ENCODE data around the gene EPB41L3. TPM values are rescaled to one million over a fixed set of nuclear protein-coding genes. Genes with fewer than 3 reads are reported as not detected.

The EPB41L3 gene
- total RNA-seq, 1 experiment from 2014 or later, result 0.36 TPM

- Histone ChIP-seq H3K4me3 (ENCODE audit: low read depth in 2 of 2, low read length in 2 of 2) (no peak overlapping the region), H3K9me3 (ENCODE audit: control insufficient read depth, insufficient read depth, low read depth, low read length) (no peaks in the 10 kb centered on the region), H3K36me3 (ENCODE audit: control insufficient read depth, insufficient read depth, low read length) (no peaks in the 10 kb centered on the region), H3K27me3 (ENCODE audit: control insufficient read depth, insufficient read depth, low read length) (no peaks in the 10 kb centered on the region), H3K4me1 (ENCODE audit: control insufficient read depth, insufficient read depth, low read length) (no peaks in the 10 kb centered on the region), H3K27ac (ENCODE audit: low read length) (no peak overlapping the region)
- POLR2A ChIA-PET, result no interaction called here
- DNase-seq (ENCODE audit: low read depth, low spot score), result no peak
- intact Hi-C loops (cut with micrococcal nuclease; ENCODE audit: unreplicated experiment), result no loop called here
- CTCF ChIA-PET, result no interaction called here
- no peak for TF ChIP-seq CTCF (IDR thresholded peaks at IDR 0.05)
- TF ChIP-seq, protein P1, sequence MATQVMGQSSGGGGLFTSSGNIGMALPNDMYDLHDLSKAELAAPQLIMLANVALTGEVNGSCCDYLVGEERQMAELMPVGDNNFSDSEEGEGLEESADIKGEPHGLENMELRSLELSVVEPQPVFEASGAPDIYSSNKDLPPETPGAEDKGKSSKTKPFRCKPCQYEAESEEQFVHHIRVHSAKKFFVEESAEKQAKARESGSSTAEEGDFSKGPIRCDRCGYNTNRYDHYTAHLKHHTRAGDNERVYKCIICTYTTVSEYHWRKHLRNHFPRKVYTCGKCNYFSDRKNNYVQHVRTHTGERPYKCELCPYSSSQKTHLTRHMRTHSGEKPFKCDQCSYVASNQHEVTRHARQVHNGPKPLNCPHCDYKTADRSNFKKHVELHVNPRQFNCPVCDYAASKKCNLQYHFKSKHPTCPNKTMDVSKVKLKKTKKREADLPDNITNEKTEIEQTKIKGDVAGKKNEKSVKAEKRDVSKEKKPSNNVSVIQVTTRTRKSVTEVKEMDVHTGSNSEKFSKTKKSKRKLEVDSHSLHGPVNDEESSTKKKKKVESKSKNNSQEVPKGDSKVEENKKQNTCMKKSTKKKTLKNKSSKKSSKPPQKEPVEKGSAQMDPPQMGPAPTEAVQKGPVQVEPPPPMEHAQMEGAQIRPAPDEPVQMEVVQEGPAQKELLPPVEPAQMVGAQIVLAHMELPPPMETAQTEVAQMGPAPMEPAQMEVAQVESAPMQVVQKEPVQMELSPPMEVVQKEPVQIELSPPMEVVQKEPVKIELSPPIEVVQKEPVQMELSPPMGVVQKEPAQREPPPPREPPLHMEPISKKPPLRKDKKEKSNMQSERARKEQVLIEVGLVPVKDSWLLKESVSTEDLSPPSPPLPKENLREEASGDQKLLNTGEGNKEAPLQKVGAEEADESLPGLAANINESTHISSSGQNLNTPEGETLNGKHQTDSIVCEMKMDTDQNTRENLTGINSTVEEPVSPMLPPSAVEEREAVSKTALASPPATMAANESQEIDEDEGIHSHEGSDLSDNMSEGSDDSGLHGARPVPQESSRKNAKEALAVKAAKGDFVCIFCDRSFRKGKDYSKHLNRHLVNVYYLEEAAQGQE (IDR thresholded peaks at IDR 0.05; ENCODE audit: insufficient read depth in 1 of 2, low read depth in 2 of 2, low read length in 1 of 2), result no peak
- TF ChIP-seq SIN3A (IDR thresholded peaks at IDR 0.05; ENCODE audit: borderline replicate concordance, insufficient read depth, low read depth, low read length), result no peak
- TF ChIP-seq TCF7L2 (IDR thresholded peaks at IDR 0.05; ENCODE audit: low read depth, low read length), result no peak
- TF ChIP-seq POLR2AphosphoS5 (IDR thresholded peaks at IDR 0.05; ENCODE audit: low read depth, low read length), result no peak
- no peak for ATAC-seq
- in situ Hi-C loops (cut with HindIII; ENCODE audit: low pct_unique_long_range_greater_than_20kb, low sequenced_read_pairs), result no loop called here
- BruUV-seq (replicated peaks), result no TSS peak
Measured at GRCh38 chr18:5447442-5447841, 96.4 kb downstream of the EPB41L3 start.

GRCh38 chr18:5444847-5445246, 99.0 kb downstream of the EPB41L3 start:
- ATAC-seq (no peak), DNase-seq (ENCODE audit: low read depth, low spot score) (no peak)
- H3K9me3 ChIP-seq (ENCODE audit: control insufficient read depth, insufficient read depth, low read depth, low read length), result no peaks in the 10 kb centered on the region
- H3K36me3 ChIP-seq (ENCODE audit: control insufficient read depth, insufficient read depth, low read length), result no peaks in the 10 kb centered on the region
- no TSS peak for BruUV-seq (replicated peaks)
- in situ Hi-C loops (cut with HindIII; ENCODE audit: low pct_unique_long_range_greater_than_20kb, low sequenced_read_pairs) (no loop called here), intact Hi-C loops (cut with micrococcal nuclease; ENCODE audit: unreplicated experiment) (no loop called here)
- TF ChIP-seq SIN3A (IDR thresholded peaks at IDR 0.05; ENCODE audit: borderline replicate concordance, insufficient read depth, low read depth, low read length), result no peak
- no peak for TF ChIP-seq CTCF (IDR thresholded peaks at IDR 0.05)
- no peaks in the 10 kb centered on the region for H3K4me1 ChIP-seq (ENCODE audit: control insufficient read depth, insufficient read depth, low read length)
- ChIA-PET POLR2A (no interaction called here), CTCF (no interaction called here)
- H3K27me3 ChIP-seq (ENCODE audit: control insufficient read depth, insufficient read depth, low read length), result no peaks in the 10 kb centered on the region
- H3K27ac ChIP-seq (ENCODE audit: low read length), result no peak overlapping the region
- no peak overlapping the region for H3K4me3 ChIP-seq (ENCODE audit: low read depth in 2 of 2, low read length in 2 of 2)

DNA sequence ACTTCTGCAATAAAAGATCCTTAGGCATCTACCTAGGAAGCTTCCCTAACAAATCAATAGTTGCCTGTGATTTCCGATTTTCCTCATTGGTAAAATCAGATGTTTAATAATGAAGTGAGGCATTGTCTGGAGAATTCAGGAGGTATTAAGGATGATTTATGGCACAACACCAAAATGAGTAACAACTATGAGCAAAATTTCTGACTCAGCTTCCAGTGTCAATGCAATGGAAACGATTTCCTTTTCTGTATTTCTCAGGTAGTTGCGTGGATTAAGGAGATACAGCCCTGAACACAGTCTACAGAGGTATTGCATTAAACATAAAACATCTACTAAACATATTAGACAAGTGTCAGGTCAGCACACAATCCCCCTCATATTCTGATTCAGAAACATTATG, 99.5 kb downstream of the EPB41L3 start:
- Histone ChIP-seq H3K36me3 (ENCODE audit: control insufficient read depth, insufficient read depth, low read length) (no peaks in the 10 kb centered on the region), H3K9me3 (ENCODE audit: control insufficient read depth, insufficient read depth, low read depth, low read length) (no peaks in the 10 kb centered on the region), H3K4me3 (ENCODE audit: low read depth in 2 of 2, low read length in 2 of 2) (no peak overlapping the region), H3K4me1 (ENCODE audit: control insufficient read depth, insufficient read depth, low read length) (no peaks in the 10 kb centered on the region), H3K27ac (ENCODE audit: low read length) (no peak overlapping the region), H3K27me3 (ENCODE audit: control insufficient read depth, insufficient read depth, low read length) (no peaks in the 10 kb centered on the region)
- no peak for TF ChIP-seq POLR2AphosphoS5 (IDR thresholded peaks at IDR 0.05; ENCODE audit: low read depth, low read length)
- TF ChIP-seq, protein P1 (IDR thresholded peaks at IDR 0.05; ENCODE audit: insufficient read depth in 1 of 2, low read depth in 2 of 2, low read length in 1 of 2), result no peak
- no peak for TF ChIP-seq SIN3A (IDR thresholded peaks at IDR 0.05; ENCODE audit: borderline replicate concordance, insufficient read depth, low read depth, low read length)
- no peak for TF ChIP-seq CTCF (IDR thresholded peaks at IDR 0.05)
- TF ChIP-seq TCF7L2 (IDR thresholded peaks at IDR 0.05; ENCODE audit: low read depth, low read length), result no peak
- intact Hi-C loops (cut with micrococcal nuclease; ENCODE audit: unreplicated experiment), result no loop called here
- POLR2A ChIA-PET, result no interaction called here
- CTCF ChIA-PET, result no interaction called here
- no peak for ATAC-seq
- in situ Hi-C loops (cut with HindIII; ENCODE audit: low pct_unique_long_range_greater_than_20kb, low sequenced_read_pairs), result no loop called here
- no TSS peak for BruUV-seq (replicated peaks)
- no peak for DNase-seq (ENCODE audit: low read depth, low spot score)
